GM23338 (cell line): ENCODE results near the gene ANKRD27.

Experiments
- EZH2 ChIP-seq: fragments of 200-600 bp; sonication (generic); IDR thresholded peaks from one replicate; pipeline ENCODE4 v1.8.0; 2017; ENCODE audit warnings: antibody characterized with exemption, mild to moderate bottlenecking, low read depth; ENCODE audit not compliant: unreplicated experiment
- TF ChIP-seq, protein P1 (sequence below), 2 experiments: fragments of 200-600 bp in 1 of 2; sonication (generic) in 1 of 2; conservative IDR thresholded peaks; 2 replicates each; pipeline versions ENCODE4 v1.5.1 to v1.6.1; 2016 to 2017; ENCODE audit warnings: antibody characterized with exemption in 2 of 2, low read depth in 2 of 2, mild to moderate bottlenecking in 2 of 2, moderate library complexity in 1 of 2

DNA sequence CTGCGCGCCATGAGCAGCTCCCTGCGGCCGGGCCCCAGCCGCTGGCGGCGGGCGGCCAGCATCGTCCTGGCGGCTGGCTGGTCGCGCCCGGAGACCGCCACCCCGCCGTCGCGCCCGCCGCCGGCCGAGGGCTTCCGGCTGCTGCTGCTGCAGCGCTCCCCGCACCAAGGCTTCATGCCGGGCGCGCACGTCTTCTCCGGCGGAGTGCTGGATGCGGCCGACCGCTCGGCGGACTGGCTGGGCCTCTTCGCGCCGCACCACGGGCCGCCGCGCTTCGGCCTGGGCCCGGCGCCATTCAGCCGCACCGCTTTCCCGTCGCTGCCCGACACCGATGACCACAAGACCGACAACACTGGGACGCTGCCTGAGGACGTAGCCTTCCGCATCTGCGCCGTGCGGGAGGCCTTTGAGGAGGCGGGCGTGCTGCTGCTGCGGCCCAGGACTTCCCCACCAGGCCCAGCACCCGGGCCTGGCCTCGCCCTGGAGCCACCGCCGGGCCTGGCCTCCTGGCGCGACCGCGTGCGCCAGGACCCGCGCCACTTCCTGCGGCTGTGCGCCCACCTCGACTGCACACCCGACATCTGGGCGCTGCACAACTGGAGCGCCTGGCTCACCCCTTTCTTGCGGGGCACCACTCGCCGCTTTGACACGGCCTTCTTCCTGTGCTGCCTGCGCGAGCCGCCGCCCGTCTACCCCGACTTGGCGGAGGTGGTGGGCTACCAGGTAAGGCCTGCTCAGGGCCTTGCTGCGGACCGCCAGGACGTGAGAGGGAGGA is 17.2 kb upstream of the ANKRD27 start:
- TF ChIP-seq, protein P1, sequence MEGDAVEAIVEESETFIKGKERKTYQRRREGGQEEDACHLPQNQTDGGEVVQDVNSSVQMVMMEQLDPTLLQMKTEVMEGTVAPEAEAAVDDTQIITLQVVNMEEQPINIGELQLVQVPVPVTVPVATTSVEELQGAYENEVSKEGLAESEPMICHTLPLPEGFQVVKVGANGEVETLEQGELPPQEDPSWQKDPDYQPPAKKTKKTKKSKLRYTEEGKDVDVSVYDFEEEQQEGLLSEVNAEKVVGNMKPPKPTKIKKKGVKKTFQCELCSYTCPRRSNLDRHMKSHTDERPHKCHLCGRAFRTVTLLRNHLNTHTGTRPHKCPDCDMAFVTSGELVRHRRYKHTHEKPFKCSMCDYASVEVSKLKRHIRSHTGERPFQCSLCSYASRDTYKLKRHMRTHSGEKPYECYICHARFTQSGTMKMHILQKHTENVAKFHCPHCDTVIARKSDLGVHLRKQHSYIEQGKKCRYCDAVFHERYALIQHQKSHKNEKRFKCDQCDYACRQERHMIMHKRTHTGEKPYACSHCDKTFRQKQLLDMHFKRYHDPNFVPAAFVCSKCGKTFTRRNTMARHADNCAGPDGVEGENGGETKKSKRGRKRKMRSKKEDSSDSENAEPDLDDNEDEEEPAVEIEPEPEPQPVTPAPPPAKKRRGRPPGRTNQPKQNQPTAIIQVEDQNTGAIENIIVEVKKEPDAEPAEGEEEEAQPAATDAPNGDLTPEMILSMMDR (conservative IDR thresholded peaks at IDR 0.05; ENCODE audit: low read depth in 2 of 2): no peak
- TF ChIP-seq EZH2: no peak
